GM21360 (cell line): ENCODE measurements around the gene URAD.

Source experiments
- ATAC-seq: cut with Tn5 transposase; IDR thresholded peaks from one replicate; pipeline ENCODE4 v1.9.1; 2021; ENCODE audit warnings: mild to moderate bottlenecking, moderate library complexity; ENCODE audit not compliant: unreplicated experiment

Gene URAD

GRCh38 chr13:28001049-28001448, 12.6 kb upstream of the URAD start:
- ATAC-seq: no peak

GRCh38 chr13:28000567-28000966, 12.1 kb upstream of the URAD start:
- ATAC-seq: no peak

- ATAC-seq: no peak
Measured at GRCh38 chr13:27997904-27998522, 9.5 kb upstream of the URAD start.

GRCh38 chr13:27991881-27992280, 3.4 kb upstream of the URAD start:
- ATAC-seq: no peak

- no peak for ATAC-seq
Measured at GRCh38 chr13:27985600-27985999, 2.9 kb downstream of the URAD start.

- no peak for ATAC-seq
Measured at GRCh38 chr13:27982361-27982760, 6.1 kb downstream of the URAD start.

GRCh38 chr13:27981006-27981708, 7.3 kb downstream of the URAD start:
- ATAC-seq: no peak

GRCh38 chr13:27980280-27980998, 8.1 kb downstream of the URAD start:
- no peak for ATAC-seq

- no peak for ATAC-seq
Measured at GRCh38 chr13:27979765-27980279, 8.7 kb downstream of the URAD start.

- ATAC-seq: no peak
Measured at GRCh38 chr13:27979001-27979643, 9.4 kb downstream of the URAD start.

- no peak for ATAC-seq
Measured at GRCh38 chr13:27978301-27978968, 10.1 kb downstream of the URAD start.

GRCh38 chr13:27977476-27978300, 10.8 kb downstream of the URAD start:
- ATAC-seq: no peak

GRCh38 chr13:27976362-27977091, 12.0 kb downstream of the URAD start:
- ATAC-seq: no peak

GRCh38 chr13:27975564-27976361, 12.7 kb downstream of the URAD start:
- ATAC-seq: no peak

- no peak for ATAC-seq
Measured at GRCh38 chr13:27973961-27974662, 14.4 kb downstream of the URAD start.

GRCh38 chr13:27973291-27973690, 15.2 kb downstream of the URAD start:
- no peak for ATAC-seq

- no peak for ATAC-seq
Measured at GRCh38 chr13:27972478-27972820, 16.0 kb downstream of the URAD start.
